ENCODE data around the gene FSTL4.

The FSTL4 gene

GRCh38 chr5:133336121-133336968, 276.0 kb downstream of the FSTL4 start:
- DNase-seq, result no peak

- DNase-seq, result no peak
These were observed 277.3 kb downstream of the FSTL4 start for GRCh38 chr5:133334796-133335639.

GRCh38 chr5:133333326-133334150, 278.8 kb downstream of the FSTL4 start:
- DNase-seq, result no peak

GRCh38 chr5:133332439-133333024, 279.8 kb downstream of the FSTL4 start:
- DNase-seq, result no peak

GRCh38 chr5:133331941-133332340, 280.4 kb downstream of the FSTL4 start:
- no peak for DNase-seq

GRCh38 chr5:133330956-133331355, 281.4 kb downstream of the FSTL4 start:
- DNase-seq, result no peak

- no peak for DNase-seq
These were observed 283.5 kb downstream of the FSTL4 start for GRCh38 chr5:133328800-133329199.

- DNase-seq, result no peak
These were observed 284.4 kb downstream of the FSTL4 start for GRCh38 chr5:133327946-133328401.

GRCh38 chr5:133326361-133326760, 286.0 kb downstream of the FSTL4 start:
- DNase-seq, result no peak

- no peak for DNase-seq
These were observed 286.5 kb downstream of the FSTL4 start for GRCh38 chr5:133325864-133326263.

GRCh38 chr5:133324926-133325325, 287.4 kb downstream of the FSTL4 start:
- DNase-seq, result no peak

GRCh38 chr5:133323494-133324457, 288.6 kb downstream of the FSTL4 start:
- no peak for DNase-seq

- DNase-seq, result no peak
These were observed 289.6 kb downstream of the FSTL4 start for GRCh38 chr5:133322743-133323142.

GRCh38 chr5:133321833-133322420, 290.4 kb downstream of the FSTL4 start:
- DNase-seq, result no peak

- DNase-seq, result no peak
These were observed 291.0 kb downstream of the FSTL4 start for GRCh38 chr5:133321286-133321832.

- no peak for DNase-seq
These were observed 292.3 kb downstream of the FSTL4 start for GRCh38 chr5:133319905-133320520.

- no peak for DNase-seq
These were observed 293.1 kb downstream of the FSTL4 start for GRCh38 chr5:133319244-133319643.

GRCh38 chr5:133317558-133317957, 294.8 kb downstream of the FSTL4 start:
- no peak for DNase-seq
